Upper lobe of left lung (tissue), 6 donors: ENCODE results near the gene RNF41. TPM values are rescaled to one million over a fixed set of nuclear protein-coding genes. Genes with fewer than 3 reads are reported as not detected.

ENCODE experiments used
- ATAC-seq, 2 donors: fragments of 200-7000 bp; cut with Tn5 transposase; one replicate each; pipeline ENCODE4 v1.9.1; 2022; ENCODE audit warnings: mild to moderate bottlenecking in 2 of 2, moderate library complexity in 2 of 2; ENCODE audit not compliant: low FRiP score in 2 of 2
- DNase-seq, 2 donors: peaks; one replicate each; pipeline ENCODE4 v3.0.0-alpha.2; 2019 to 2020
- H3K27ac ChIP-seq, 4 donors: fragments of 200-600 bp; sonication (generic); one replicate each; pipeline ENCODE4 v1.5.1; 2016 to 2019
- H3K27me3 ChIP-seq, 4 donors: fragments of 200-600 bp; sonication (generic); one replicate each; pipeline ENCODE4 v1.5.1; 2017 to 2019
- H3K36me3 ChIP-seq, 4 donors: fragments of 200-600 bp; sonication (generic); one replicate each; pipeline ENCODE4 v1.5.1; 2016 to 2019
- H3K4me1 ChIP-seq, 4 donors: fragments of 200-600 bp; sonication (generic); one replicate each; pipeline ENCODE4 v1.5.1; 2018 to 2019
- H3K4me3 ChIP-seq, 4 donors: fragments of 200-600 bp; sonication (generic); one replicate each; pipeline ENCODE4 v1.5.1; 2017 to 2019; ENCODE audit warnings: mild to moderate bottlenecking in 2 of 4, moderate library complexity in 1 of 4
- H3K9me3 ChIP-seq, 4 donors: fragments of 200-600 bp; sonication (generic); one replicate each; pipeline ENCODE4 v1.5.1; 2018 to 2019
- EP300 ChIP-seq, 4 donors: sonication (generic); formaldehyde crosslinking; IDR thresholded peaks; one replicate each; pipeline ENCODE4 v1.5.1; 2017; ENCODE audit warnings: antibody characterized with exemption in 4 of 4, control low read depth in 2 of 4
- POLR2A ChIP-seq, 4 donors: fragments of 450-650 bp; IDR thresholded peaks; one replicate each; pipeline ENCODE4 v1.5.1; 2016 to 2017; ENCODE audit warnings: antibody characterized with exemption in 4 of 4, mild to moderate bottlenecking in 2 of 4
- POLR2AphosphoS5 ChIP-seq, 2 donors: sonication (generic); formaldehyde crosslinking; IDR thresholded peaks; one replicate each; pipeline ENCODE4 v1.5.1; 2017; ENCODE audit warnings: antibody characterized with exemption in 2 of 2
- WGBS, 2 donors: methylation state at CpG; one replicate each; pipeline ENCODE4 v1.1.5; 2017 to 2018; 5-methylcytosine and 5-hydroxymethylcytosine counted together
- total RNA-seq, 6 donors: library from RNA; depleted of rRNA in 4 of 6; stranded (reverse); fragments of >200 nt in 4 of 6; gene quantifications; one replicate each; pipeline versions ENCODE4 v1.1.0 to v1.2.1, GENCODE V29; 2016 to 2021
- TF ChIP-seq, protein P1 (sequence below), 6 experiments: fragments of 450-650 bp in 4 of 6; fragments of 200-600 bp in 2 of 6; sonication (generic) in 2 of 6; IDR thresholded peaks; one replicate each; pipeline ENCODE4 v1.5.1; 2016 to 2019; ENCODE audit warnings: antibody characterized with exemption in 6 of 6
- donor health status: DM: no; HTN: no; CAD: no; lungs with moderate emphysema.
- donor health status: DM: no; HTN: yes; CAD: no; lungs with severe emphysema.

The RNF41 gene
- total RNA-seq, 6 donors from 2014 or later: 38.8 to 94.3 (median 62.1) TPM

DNA sequence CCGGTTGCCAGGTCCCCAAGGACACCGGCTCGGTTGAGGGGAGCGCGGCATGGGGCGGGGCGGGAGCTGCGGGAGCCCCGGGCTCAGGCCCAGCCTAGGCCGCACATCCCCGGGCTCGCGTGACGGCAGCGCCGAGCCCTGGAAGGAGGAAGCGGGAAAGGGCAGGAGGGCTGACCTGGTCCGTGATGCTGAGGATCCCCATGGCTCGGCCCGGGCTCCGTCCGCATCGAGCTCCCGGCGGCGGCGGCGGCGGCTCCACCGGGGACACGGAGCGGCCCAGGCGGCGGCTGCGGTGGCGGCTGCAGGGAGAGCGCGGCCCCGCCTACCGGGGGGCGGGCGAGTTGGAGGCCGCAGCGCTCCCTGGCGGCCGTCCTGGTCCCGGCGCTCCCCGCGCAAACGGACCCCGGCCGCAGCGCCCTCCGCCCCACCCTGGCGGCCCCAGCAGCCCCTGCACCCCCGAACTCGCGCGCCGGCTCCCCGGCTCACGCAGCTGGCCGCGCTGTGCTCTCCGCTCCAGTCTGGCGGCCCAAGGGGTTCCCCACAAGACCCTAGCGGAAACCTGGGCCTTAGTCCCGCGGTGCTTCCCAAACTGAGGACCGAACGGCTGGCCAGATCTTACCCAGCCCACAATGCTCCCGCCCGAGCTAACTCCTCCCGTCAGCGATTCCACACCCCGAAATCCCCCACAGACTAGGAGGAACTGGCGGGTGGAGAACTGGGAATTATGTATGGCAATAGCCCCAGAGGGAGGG is 36.5 kb upstream of the RNF41 start, which contains the start of gene ANKRD52:
Gene ANKRD52 (minus strand): TSS at position 317 of the 752 bp plus-strand sequence. CDS start 115 bp downstream, at position 202.
- TF ChIP-seq, protein P1, sequence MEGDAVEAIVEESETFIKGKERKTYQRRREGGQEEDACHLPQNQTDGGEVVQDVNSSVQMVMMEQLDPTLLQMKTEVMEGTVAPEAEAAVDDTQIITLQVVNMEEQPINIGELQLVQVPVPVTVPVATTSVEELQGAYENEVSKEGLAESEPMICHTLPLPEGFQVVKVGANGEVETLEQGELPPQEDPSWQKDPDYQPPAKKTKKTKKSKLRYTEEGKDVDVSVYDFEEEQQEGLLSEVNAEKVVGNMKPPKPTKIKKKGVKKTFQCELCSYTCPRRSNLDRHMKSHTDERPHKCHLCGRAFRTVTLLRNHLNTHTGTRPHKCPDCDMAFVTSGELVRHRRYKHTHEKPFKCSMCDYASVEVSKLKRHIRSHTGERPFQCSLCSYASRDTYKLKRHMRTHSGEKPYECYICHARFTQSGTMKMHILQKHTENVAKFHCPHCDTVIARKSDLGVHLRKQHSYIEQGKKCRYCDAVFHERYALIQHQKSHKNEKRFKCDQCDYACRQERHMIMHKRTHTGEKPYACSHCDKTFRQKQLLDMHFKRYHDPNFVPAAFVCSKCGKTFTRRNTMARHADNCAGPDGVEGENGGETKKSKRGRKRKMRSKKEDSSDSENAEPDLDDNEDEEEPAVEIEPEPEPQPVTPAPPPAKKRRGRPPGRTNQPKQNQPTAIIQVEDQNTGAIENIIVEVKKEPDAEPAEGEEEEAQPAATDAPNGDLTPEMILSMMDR (IDR thresholded peaks at IDR 0.05): peak; percentile 88 to 98 (median 96)
- TF ChIP-seq POLR2AphosphoS5 (IDR thresholded peaks at IDR 0.05) (peak in 1 of 2 donors; percentile 15), EP300 (IDR thresholded peaks at IDR 0.05) (no peak), POLR2A (IDR thresholded peaks at IDR 0.05) (peak in 1 of 4 donors; percentile 63)
- WGBS, 2 donors: 0% methylated on average over 6 to 18 of the region's 78 CpGs
- ATAC-seq: peak; percentile 90 to 98

DNA sequence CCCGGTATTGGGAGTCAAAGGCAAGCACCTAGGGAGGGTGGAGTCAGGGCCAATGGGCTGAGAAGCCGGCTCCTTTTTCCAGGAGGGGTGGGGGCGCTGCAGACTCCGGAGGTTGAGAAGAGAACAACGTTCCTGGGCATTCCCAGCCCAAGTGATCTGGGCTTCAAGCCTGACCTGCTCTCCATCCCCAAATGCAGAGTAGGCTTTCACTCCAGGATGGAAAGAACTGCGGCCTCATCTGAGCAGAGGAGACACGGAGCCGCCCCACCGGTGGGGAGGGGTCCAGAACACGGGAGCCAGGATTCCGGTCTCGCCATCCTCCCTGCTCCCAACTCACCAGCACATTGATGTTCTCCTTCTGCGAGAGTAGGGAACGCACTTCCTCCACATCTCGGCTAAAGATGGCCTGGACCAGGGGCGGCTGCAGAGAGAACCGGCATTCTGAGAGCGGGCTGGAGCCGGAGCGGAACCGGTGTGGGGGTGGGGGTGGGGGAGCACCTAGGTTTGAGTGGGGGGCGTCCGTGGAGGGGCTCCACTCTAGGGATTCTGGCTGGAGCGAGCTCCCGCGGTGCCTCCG is 35.9 kb upstream of the RNF41 start:
- WGBS, 2 donors: 1 to 2% methylated on average over 10 to 23 of the region's 27 CpGs
- TF ChIP-seq EP300 (IDR thresholded peaks at IDR 0.05): no peak
- no peak for TF ChIP-seq POLR2AphosphoS5 (IDR thresholded peaks at IDR 0.05)
- TF ChIP-seq POLR2A (IDR thresholded peaks at IDR 0.05): no peak
- TF ChIP-seq, protein P1 (IDR thresholded peaks at IDR 0.05): no peak
- H3K4me3 ChIP-seq: peak overlapping the region; percentile 43 to 93 (median 86)
- H3K9me3 ChIP-seq: no peaks in the 10 kb centered on the region
- ATAC-seq: peak; percentile 16 to 38
- H3K27ac ChIP-seq: peak overlapping the region; percentile 80 to 92 (median 86)
- H3K36me3 ChIP-seq: peaks cover 15 to 34% (median 32%) of the 10 kb centered on the region in 4 donors
- H3K4me1 ChIP-seq: peaks cover 21 to 32% (median 32%) of the 10 kb centered on the region in 4 donors
- peak in 1 of 2 donors; percentile 28 for DNase-seq
- H3K27me3 ChIP-seq: no peaks in the 10 kb centered on the region

More for the DNA sequence above, 36.5 kb upstream of the RNF41 start, which contains the start of gene ANKRD52:
- peak within 1 kb of the TSS; percentile 80 to 92 (median 86) for H3K27ac ChIP-seq
- peak within 1 kb of the TSS; percentile 43 to 93 (median 86) for H3K4me3 ChIP-seq
- DNase-seq: peak; percentile 79 to 97
- H3K36me3 ChIP-seq: peaks cover 8 to 27% (median 26%) of the 10 kb centered on the region in 4 donors
- H3K9me3 ChIP-seq: no peaks in the 10 kb centered on the region
- no peaks in the 10 kb centered on the region for H3K27me3 ChIP-seq
- H3K4me1 ChIP-seq: peaks cover 21 to 32% (median 32%) of the 10 kb centered on the region in 4 donors

DNA sequence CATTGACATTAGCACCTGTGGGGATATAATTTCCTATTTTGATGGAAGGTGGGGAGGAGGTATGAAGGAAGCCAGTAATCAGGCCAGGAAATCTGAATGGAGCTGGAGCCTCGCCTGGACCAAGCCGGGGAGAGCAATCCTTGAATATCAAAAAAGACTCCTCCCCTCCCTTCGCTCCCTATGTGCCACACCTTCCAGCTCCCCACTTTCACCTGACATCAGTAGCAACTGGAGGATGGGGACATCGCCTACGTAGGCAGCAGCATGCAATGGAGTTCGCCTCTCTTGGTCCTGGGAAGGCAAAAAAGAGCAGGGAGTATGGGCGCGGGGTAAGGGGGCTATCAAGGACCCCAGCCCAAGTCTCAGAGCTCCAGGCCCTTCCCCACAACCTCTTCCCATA is 35.3 kb upstream of the RNF41 start:
- DNase-seq: no peak
- peaks cover 20 to 39% (median 37%) of the 10 kb centered on the region in 4 donors for H3K36me3 ChIP-seq
- H3K4me3 ChIP-seq: peak overlapping the region in 3 of 4 donors; percentile 83 to 93 (median 88)
- H3K27ac ChIP-seq: peak overlapping the region in 2 of 4 donors; percentile 87 to 92
- H3K4me1 ChIP-seq: peaks cover 21 to 32% (median 32%) of the 10 kb centered on the region in 4 donors
- no peaks in the 10 kb centered on the region for H3K27me3 ChIP-seq
- ATAC-seq: no peak
- H3K9me3 ChIP-seq: no peaks in the 10 kb centered on the region
- TF ChIP-seq, protein P1 (IDR thresholded peaks at IDR 0.05): no peak
- TF ChIP-seq EP300 (IDR thresholded peaks at IDR 0.05) (no peak), POLR2A (IDR thresholded peaks at IDR 0.05) (no peak), POLR2AphosphoS5 (IDR thresholded peaks at IDR 0.05) (no peak)
- WGBS, 2 donors: 68 to 73% methylated on average over 5 to 8 of the region's 8 CpGs

DNA sequence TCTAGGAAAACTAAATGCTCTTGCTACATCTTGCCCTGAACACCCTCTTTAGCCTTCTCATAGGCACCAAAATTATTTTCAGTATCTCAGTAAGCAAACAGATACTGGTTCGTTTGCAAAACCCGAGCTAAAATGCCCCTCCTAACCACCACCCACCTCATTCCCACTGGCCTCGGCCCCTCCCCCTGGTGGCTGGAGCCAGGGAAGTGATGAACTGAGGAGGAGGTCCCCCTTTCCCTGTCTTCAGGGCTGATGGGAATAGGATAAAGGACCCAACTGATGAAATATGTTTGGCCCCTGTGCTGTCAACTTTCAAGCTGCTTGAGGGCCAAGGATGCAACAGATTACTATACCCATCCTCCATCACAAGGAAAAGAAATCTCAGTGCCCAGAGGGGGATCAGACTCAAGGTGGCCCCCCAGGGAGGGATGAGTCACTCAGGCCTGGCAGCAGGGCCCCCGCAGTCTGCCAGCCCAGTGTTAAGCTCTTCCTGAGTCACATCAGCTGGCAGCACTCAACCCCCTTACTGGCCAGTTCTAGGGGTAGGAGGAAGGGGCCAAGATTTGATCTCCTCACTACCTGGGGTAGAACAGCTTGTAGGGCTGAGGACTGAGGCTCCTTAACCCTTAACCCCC is 34.7 kb upstream of the RNF41 start:
- H3K36me3 ChIP-seq: peaks cover 26 to 45% (median 44%) of the 10 kb centered on the region in 4 donors
- DNase-seq (no peak), ATAC-seq (no peak)
- no peak for TF ChIP-seq EP300 (IDR thresholded peaks at IDR 0.05)
- peak overlapping the region in 1 of 4 donors; percentile 93 for H3K4me3 ChIP-seq
- no peaks in the 10 kb centered on the region for H3K27me3 ChIP-seq
- H3K9me3 ChIP-seq: no peaks in the 10 kb centered on the region
- 27 to 56% methylated on average over 2 to 4 of the region's 4 CpGs for WGBS, 2 donors
- peaks cover 21 to 32% (median 32%) of the 10 kb centered on the region in 4 donors for H3K4me1 ChIP-seq
- peak overlapping the region in 1 of 4 donors; percentile 21 for H3K27ac ChIP-seq

DNA sequence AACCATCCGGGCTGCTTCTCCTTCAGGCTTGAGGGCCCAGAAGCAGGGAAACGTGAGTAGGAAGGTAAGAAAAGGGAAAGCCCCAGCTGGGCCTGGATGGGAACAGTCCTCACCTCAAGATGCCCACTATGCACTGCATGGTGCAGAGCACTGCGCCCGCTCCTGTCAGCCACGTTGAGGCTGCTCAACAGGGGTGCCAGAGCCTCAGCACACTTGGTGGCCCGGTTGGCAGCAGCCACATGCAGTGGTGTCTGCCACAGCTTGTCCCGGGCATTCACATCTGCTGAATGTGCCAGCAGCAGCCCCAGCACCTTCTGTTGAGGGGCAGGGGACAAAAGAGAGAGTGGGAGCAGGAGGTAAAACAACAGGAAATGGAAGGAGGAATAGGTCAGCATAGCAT is 33.9 kb upstream of the RNF41 start:
- Histone ChIP-seq H3K4me1 (peaks cover 21 to 32% (median 32%) of the 10 kb centered on the region in 4 donors), H3K9me3 (no peaks in the 10 kb centered on the region), H3K27ac (no peak overlapping the region), H3K4me3 (no peak overlapping the region), H3K27me3 (no peaks in the 10 kb centered on the region), H3K36me3 (peaks cover 30 to 53% (median 51%) of the 10 kb centered on the region in 4 donors)
- peak in 1 of 2 donors; percentile 44 for DNase-seq
- TF ChIP-seq POLR2AphosphoS5 (IDR thresholded peaks at IDR 0.05): no peak
- no peak for TF ChIP-seq EP300 (IDR thresholded peaks at IDR 0.05)
- TF ChIP-seq POLR2A (IDR thresholded peaks at IDR 0.05): no peak
- TF ChIP-seq, protein P1 (IDR thresholded peaks at IDR 0.05): no peak
- ATAC-seq: no peak
- 72 to 90% methylated on average over 7 of the region's 7 CpGs for WGBS, 2 donors
